ENCODE results near the gene PRDM9. TPM values are rescaled to one million over a fixed set of nuclear protein-coding genes. Genes with fewer than 3 reads are reported as not detected.

Gene PRDM9
- not detected for total RNA-seq
- not detected for polyA plus RNA-seq

- Mint-ChIP-seq H3K27ac (no peak within 1 kb of the TSS), H3K36me3 (no peaks in the 10 kb centered on the region), H3K27me3 (no peaks in the 10 kb centered on the region), H3K9me3 (peaks cover 0 to 24% (median 8%) of the 10 kb centered on the region in 7 donors), H3K4me1 (no peaks in the 10 kb centered on the region), H3K4me3 (no peak within 1 kb of the TSS)
- ATAC-seq (ENCODE audit: low read depth in 2 of 2) (peak in 1 of 2 donors; percentile 20), DNase-seq (no peak)
- no peaks in the 10 kb centered on the region for H3K27me3 ChIP-seq (ENCODE audit: control insufficient read depth, insufficient read depth, low read length)
- no peaks in the 10 kb centered on the region for H3K36me3 ChIP-seq (ENCODE audit: control insufficient read depth, insufficient read depth, low read length)
- no peak within 1 kb of the TSS for H3K27ac ChIP-seq (ENCODE audit: insufficient read depth, low read length, poor library complexity, severe bottlenecking)
- H3K9me3 ChIP-seq (ENCODE audit: control insufficient read depth in 2 of 2, low read length in 2 of 2), result peaks cover 0 to 26% of the 10 kb centered on the region in 2 experiments
- no peak within 1 kb of the TSS for H3K4me3 ChIP-seq (ENCODE audit: low read depth, low read length)
- no peaks in the 10 kb centered on the region for H3K4me1 ChIP-seq (ENCODE audit: control insufficient read depth, insufficient read depth, low read length, poor library complexity, severe bottlenecking)
These were observed at the start of gene PRDM9 for GRCh38 chr5:23507278-23507685. Gene PRDM9 (plus strand): TSS chr5:23507609. CDS start chr5:23509034, 1,425 bp downstream.

DNA sequence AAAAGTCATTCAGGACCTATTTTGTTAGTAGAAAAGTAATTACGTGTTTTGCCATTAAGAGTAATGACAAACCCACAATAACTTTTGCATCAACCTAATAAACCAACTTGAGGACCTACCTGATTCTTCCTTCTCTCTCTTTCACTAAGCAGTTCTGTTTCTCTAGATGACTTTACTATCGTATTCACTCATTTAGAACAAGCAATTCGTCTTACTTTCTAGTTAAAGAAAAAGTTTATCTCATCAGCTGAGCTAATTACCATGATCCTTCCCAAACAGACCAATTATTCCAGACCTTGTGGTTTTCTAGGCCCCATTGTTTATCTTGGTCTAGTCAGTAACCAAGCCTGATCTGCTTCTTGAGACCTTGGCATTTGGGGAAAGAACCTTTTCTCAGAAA lies 49.6 kb upstream of the PRDM9 start:
- peaks cover 3 to 45% (median 10%) of the 10 kb centered on the region in 7 donors for H3K9me3 Mint-ChIP-seq

DNA sequence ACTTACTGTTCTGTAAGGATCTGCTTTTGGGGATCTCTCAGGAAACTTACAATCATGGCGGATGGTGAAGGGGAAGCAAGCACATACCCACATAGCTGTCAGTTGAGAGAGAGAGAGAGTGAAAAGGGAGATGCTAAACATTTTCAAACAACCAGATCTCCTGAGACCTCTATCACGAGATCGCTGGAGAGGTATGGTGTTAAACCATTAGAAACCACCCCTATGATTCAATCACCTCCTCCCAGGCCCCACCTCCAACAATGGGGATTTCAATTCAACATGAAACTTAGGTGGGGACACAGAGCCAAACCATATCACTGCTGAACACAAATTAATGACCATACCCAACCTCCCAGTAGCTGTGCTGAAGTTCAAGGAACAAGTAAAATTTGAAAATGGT lies 48.2 kb upstream of the PRDM9 start:
- peaks cover 5 to 43% (median 9%) of the 10 kb centered on the region in 7 donors for H3K9me3 Mint-ChIP-seq
- Histone ChIP-seq H3K36me3 (ENCODE audit: control insufficient read depth, insufficient read depth, low read length) (no peaks in the 10 kb centered on the region), H3K4me1 (ENCODE audit: control insufficient read depth, insufficient read depth, low read length, poor library complexity, severe bottlenecking) (no peaks in the 10 kb centered on the region), H3K4me3 (ENCODE audit: low read depth, low read length) (no peak overlapping the region), H3K9me3 (ENCODE audit: control insufficient read depth in 2 of 2, low read length in 2 of 2) (peaks cover 5% of the 10 kb centered on the region in 2 experiments), H3K27ac (ENCODE audit: insufficient read depth, low read length, poor library complexity, severe bottlenecking) (no peak overlapping the region), H3K27me3 (ENCODE audit: control insufficient read depth, insufficient read depth, low read length) (no peaks in the 10 kb centered on the region)
- no peaks in the 10 kb centered on the region for H3K4me1 Mint-ChIP-seq
- H3K27ac Mint-ChIP-seq, result no peak overlapping the region
- no peak overlapping the region for H3K4me3 Mint-ChIP-seq
- no peak for ATAC-seq (ENCODE audit: low read depth in 2 of 2)
- H3K27me3 Mint-ChIP-seq, result no peaks in the 10 kb centered on the region
- no peak for DNase-seq
- H3K36me3 Mint-ChIP-seq, result no peaks in the 10 kb centered on the region

More for the DNA sequence above, 49.6 kb upstream of the PRDM9 start:
- no peaks in the 10 kb centered on the region for H3K36me3 Mint-ChIP-seq
- Histone ChIP-seq H3K27ac (ENCODE audit: insufficient read depth, low read length, poor library complexity, severe bottlenecking) (no peak overlapping the region), H3K4me3 (ENCODE audit: low read depth, low read length) (no peak overlapping the region), H3K36me3 (ENCODE audit: control insufficient read depth, insufficient read depth, low read length) (no peaks in the 10 kb centered on the region), H3K4me1 (ENCODE audit: control insufficient read depth, insufficient read depth, low read length, poor library complexity, severe bottlenecking) (no peaks in the 10 kb centered on the region), H3K27me3 (ENCODE audit: control insufficient read depth, insufficient read depth, low read length) (no peaks in the 10 kb centered on the region), H3K9me3 (ENCODE audit: control insufficient read depth in 2 of 2, low read length in 2 of 2) (peaks cover 2 to 5% of the 10 kb centered on the region in 2 experiments)
- no peaks in the 10 kb centered on the region for H3K27me3 Mint-ChIP-seq
- H3K27ac Mint-ChIP-seq, result no peak overlapping the region
- DNase-seq (no peak), ATAC-seq (ENCODE audit: low read depth in 2 of 2) (no peak)
- no peaks in the 10 kb centered on the region for H3K4me1 Mint-ChIP-seq
- H3K4me3 Mint-ChIP-seq, result no peak overlapping the region

- Mint-ChIP-seq H3K4me1 (no peaks in the 10 kb centered on the region), H3K27me3 (no peaks in the 10 kb centered on the region), H3K27ac (no peak overlapping the region), H3K4me3 (no peak overlapping the region), H3K36me3 (no peaks in the 10 kb centered on the region), H3K9me3 (peaks cover 4 to 34% (median 6%) of the 10 kb centered on the region in 7 donors)
- H3K9me3 ChIP-seq (ENCODE audit: control insufficient read depth in 2 of 2, low read length in 2 of 2), result peaks cover 4 to 5% of the 10 kb centered on the region in 2 experiments
- ATAC-seq (ENCODE audit: low read depth in 2 of 2), result no peak
- H3K36me3 ChIP-seq (ENCODE audit: control insufficient read depth, insufficient read depth, low read length), result no peaks in the 10 kb centered on the region
- H3K27ac ChIP-seq (ENCODE audit: insufficient read depth, low read length, poor library complexity, severe bottlenecking), result no peak overlapping the region
- H3K4me1 ChIP-seq (ENCODE audit: control insufficient read depth, insufficient read depth, low read length, poor library complexity, severe bottlenecking), result no peaks in the 10 kb centered on the region
- no peak overlapping the region for H3K4me3 ChIP-seq (ENCODE audit: low read depth, low read length)
- DNase-seq, result no peak
- no peaks in the 10 kb centered on the region for H3K27me3 ChIP-seq (ENCODE audit: control insufficient read depth, insufficient read depth, low read length)
These were observed 45.8 kb upstream of the PRDM9 start for GRCh38 chr5:23461576-23461975.

GRCh38 chr5:23466401-23466912 lies 41.0 kb upstream of the PRDM9 start:
- no peak overlapping the region for H3K27ac Mint-ChIP-seq
- no peaks in the 10 kb centered on the region for H3K36me3 ChIP-seq (ENCODE audit: control insufficient read depth, insufficient read depth, low read length)
- no peak overlapping the region for H3K4me3 Mint-ChIP-seq
- no peaks in the 10 kb centered on the region for H3K27me3 ChIP-seq (ENCODE audit: control insufficient read depth, insufficient read depth, low read length)
- DNase-seq (no peak), ATAC-seq (ENCODE audit: low read depth in 2 of 2) (no peak)
- no peaks in the 10 kb centered on the region for H3K4me1 Mint-ChIP-seq
- H3K4me1 ChIP-seq (ENCODE audit: control insufficient read depth, insufficient read depth, low read length, poor library complexity, severe bottlenecking), result no peaks in the 10 kb centered on the region
- no peak overlapping the region for H3K4me3 ChIP-seq (ENCODE audit: low read depth, low read length)
- peaks cover 0 to 27% (median 4%) of the 10 kb centered on the region in 7 donors for H3K9me3 Mint-ChIP-seq
- H3K9me3 ChIP-seq (ENCODE audit: control insufficient read depth in 2 of 2, low read length in 2 of 2), result peaks cover 5 to 11% of the 10 kb centered on the region in 2 experiments
- H3K27me3 Mint-ChIP-seq, result no peaks in the 10 kb centered on the region
- H3K36me3 Mint-ChIP-seq, result no peaks in the 10 kb centered on the region
- no peak overlapping the region for H3K27ac ChIP-seq (ENCODE audit: insufficient read depth, low read length, poor library complexity, severe bottlenecking)

DNA sequence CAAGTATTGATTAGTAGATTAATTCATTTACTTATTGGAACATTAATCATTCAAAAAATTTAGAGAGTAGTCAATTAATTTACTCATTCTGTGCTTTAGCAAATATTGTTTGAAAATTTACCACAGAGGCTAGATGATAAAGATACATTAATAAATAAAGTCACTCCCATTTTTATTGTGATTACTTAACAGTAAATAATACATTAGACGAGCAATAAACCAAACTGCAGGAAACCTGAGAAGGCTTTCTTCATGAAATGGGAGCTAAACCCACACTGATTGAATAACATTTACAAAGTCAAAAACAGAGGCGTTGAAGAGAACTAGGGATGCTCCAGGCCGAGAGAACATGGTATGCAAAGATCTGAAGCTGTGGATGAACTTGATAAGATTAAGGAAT lies 38.8 kb upstream of the PRDM9 start:
- Histone ChIP-seq H3K9me3 (ENCODE audit: control insufficient read depth in 2 of 2, low read length in 2 of 2) (peaks cover 5 to 11% of the 10 kb centered on the region in 2 experiments), H3K36me3 (ENCODE audit: control insufficient read depth, insufficient read depth, low read length) (no peaks in the 10 kb centered on the region), H3K4me3 (ENCODE audit: low read depth, low read length) (no peak overlapping the region), H3K27ac (ENCODE audit: insufficient read depth, low read length, poor library complexity, severe bottlenecking) (no peak overlapping the region), H3K4me1 (ENCODE audit: control insufficient read depth, insufficient read depth, low read length, poor library complexity, severe bottlenecking) (no peaks in the 10 kb centered on the region), H3K27me3 (ENCODE audit: control insufficient read depth, insufficient read depth, low read length) (no peaks in the 10 kb centered on the region)
- no peak for ATAC-seq (ENCODE audit: low read depth in 2 of 2)
- Mint-ChIP-seq H3K4me3 (no peak overlapping the region), H3K4me1 (no peaks in the 10 kb centered on the region), H3K36me3 (no peaks in the 10 kb centered on the region), H3K27ac (no peak overlapping the region), H3K27me3 (no peaks in the 10 kb centered on the region), H3K9me3 (peaks cover 0 to 25% (median 4%) of the 10 kb centered on the region in 7 donors)
- no peak for DNase-seq

DNA sequence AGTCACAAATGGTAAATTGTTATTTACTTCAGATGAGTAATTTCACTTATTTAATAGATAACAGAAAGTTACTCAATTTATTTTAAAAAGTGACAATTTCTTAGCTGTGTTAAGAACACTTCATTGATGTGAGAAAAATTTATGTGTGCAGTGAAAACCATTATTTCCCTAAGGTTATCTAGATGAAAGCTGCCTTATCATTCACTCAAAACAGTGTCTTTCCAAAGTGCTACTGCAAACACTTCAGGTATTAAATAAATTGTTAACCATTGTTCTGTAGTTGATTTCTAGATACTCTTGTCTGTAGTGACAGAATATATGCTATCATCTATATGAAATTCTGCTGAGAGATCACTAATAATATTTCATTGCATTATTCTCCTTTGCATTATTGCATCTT lies 33.5 kb upstream of the PRDM9 start:
- no peaks in the 10 kb centered on the region for H3K27me3 ChIP-seq (ENCODE audit: control insufficient read depth, insufficient read depth, low read length)
- H3K36me3 ChIP-seq (ENCODE audit: control insufficient read depth, insufficient read depth, low read length), result no peaks in the 10 kb centered on the region
- peaks cover under 1 to 3% of the 10 kb centered on the region in 2 experiments for H3K9me3 ChIP-seq (ENCODE audit: control insufficient read depth in 2 of 2, low read length in 2 of 2)
- H3K4me3 ChIP-seq (ENCODE audit: low read depth, low read length), result no peak overlapping the region
- ATAC-seq (ENCODE audit: low read depth in 2 of 2) (no peak), DNase-seq (no peak)
- H3K9me3 Mint-ChIP-seq, result peaks cover 0 to 13% (median 3%) of the 10 kb centered on the region in 7 donors
- no peaks in the 10 kb centered on the region for H3K36me3 Mint-ChIP-seq
- no peak overlapping the region for H3K27ac Mint-ChIP-seq
- H3K27me3 Mint-ChIP-seq, result no peaks in the 10 kb centered on the region
- no peak overlapping the region for H3K27ac ChIP-seq (ENCODE audit: insufficient read depth, low read length, poor library complexity, severe bottlenecking)
- H3K4me1 ChIP-seq (ENCODE audit: control insufficient read depth, insufficient read depth, low read length, poor library complexity, severe bottlenecking), result no peaks in the 10 kb centered on the region
- no peak overlapping the region for H3K4me3 Mint-ChIP-seq
- no peaks in the 10 kb centered on the region for H3K4me1 Mint-ChIP-seq

- Mint-ChIP-seq H3K4me3 (no peak overlapping the region), H3K4me1 (no peaks in the 10 kb centered on the region), H3K27me3 (no peaks in the 10 kb centered on the region), H3K36me3 (no peaks in the 10 kb centered on the region), H3K27ac (no peak overlapping the region), H3K9me3 (peaks cover 0 to 14% (median 5%) of the 10 kb centered on the region in 7 donors)
- Histone ChIP-seq H3K27me3 (ENCODE audit: control insufficient read depth, insufficient read depth, low read length) (no peaks in the 10 kb centered on the region), H3K4me1 (ENCODE audit: control insufficient read depth, insufficient read depth, low read length, poor library complexity, severe bottlenecking) (no peaks in the 10 kb centered on the region), H3K9me3 (ENCODE audit: control insufficient read depth in 2 of 2, low read length in 2 of 2) (peaks cover 3% of the 10 kb centered on the region in 2 experiments), H3K27ac (ENCODE audit: insufficient read depth, low read length, poor library complexity, severe bottlenecking) (no peak overlapping the region), H3K36me3 (ENCODE audit: control insufficient read depth, insufficient read depth, low read length) (no peaks in the 10 kb centered on the region), H3K4me3 (ENCODE audit: low read depth, low read length) (no peak overlapping the region)
- ATAC-seq (ENCODE audit: low read depth in 2 of 2), result no peak
- no peak for DNase-seq
These were observed 33.1 kb upstream of the PRDM9 start for GRCh38 chr5:23474315-23474714.

Measured in CD4-positive, CD25-positive, alpha-beta regulatory T cell (primary cell).